H1 (cell line): ENCODE data around the gene SLC15A2. TPM values are rescaled to one million over a fixed set of nuclear protein-coding genes. Genes with fewer than 3 reads are reported as not detected.

Experiments
- CTCF ChIA-PET: fragments of 300-600 bp; sonication (Branson Sonifier 250); formaldehyde crosslinking; loops from one replicate; lab custom pipeline; 2021; ENCODE audit not compliant: partially characterized antibody; lab: Charles Lee
- POLR2A ChIA-PET: fragments of 300-600 bp; sonication (Branson Sonifier 250); formaldehyde crosslinking; loops from one replicate; lab custom pipeline; 2021; ENCODE audit warnings: inconsistent platforms; ENCODE audit not compliant: partially characterized antibody; lab: Charles Lee
- DNase-seq, 2 experiments: peaks; one replicate each; pipeline versions ENCODE4 v3.0.0 to v3.0.0-alpha.2; 2010 to 2022; ENCODE audit warnings: low spot score in 2 of 2, low read depth in 1 of 2, mixed read lengths in 1 of 2
- FAIRE-seq: peaks from 2 replicates; lab custom pipeline; 2011; peaks lifted over from hg19 to GRCh38; lab: Jason Lieb, UNC
- H2AFZ ChIP-seq: 2 replicates; pipeline ENCODE4 v1.8.1; 2012; ENCODE audit warnings: low read length, inconsistent platforms
- H2AK5ac ChIP-seq: 2 replicates; pipeline ENCODE4 v1.6.1; 2013; ENCODE audit warnings: low read depth, low read length
- H2BK120ac ChIP-seq: replicated peaks from 2 replicates; pipeline ENCODE3; 2013; ENCODE audit warnings: low read depth, low read length, inconsistent platforms
- H2BK12ac ChIP-seq: 2 replicates; pipeline ENCODE4 v1.6.1; 2013; ENCODE audit warnings: low read depth, low read length
- H2BK15ac ChIP-seq: 2 replicates; pipeline ENCODE4 v1.6.1; 2013; ENCODE audit warnings: low read length
- H2BK20ac ChIP-seq: 2 replicates; pipeline ENCODE4 v1.6.1; 2013; ENCODE audit warnings: low read length
- H2BK5ac ChIP-seq: 2 replicates; pipeline ENCODE4 v1.6.1; 2013; ENCODE audit warnings: low read depth, low read length
- H3K14ac ChIP-seq: 2 replicates; pipeline ENCODE4 v1.6.1; 2013; ENCODE audit warnings: inconsistent platforms; ENCODE audit not compliant: insufficient read length
- H3K18ac ChIP-seq: 2 replicates; pipeline ENCODE4 v1.6.1; 2013; ENCODE audit warnings: low read length; ENCODE audit errors: extremely low read depth
- H3K23ac ChIP-seq: 2 replicates; pipeline ENCODE4 v1.6.1; 2013; ENCODE audit warnings: inconsistent platforms; ENCODE audit not compliant: insufficient read length
- H3K23me2 ChIP-seq: 2 replicates; pipeline ENCODE4 v1.6.1; 2013; ENCODE audit warnings: low read depth, low read length
- H3K27ac ChIP-seq: 2 replicates; pipeline ENCODE4 v1.6.1; 2011; ENCODE audit warnings: low read depth, low read length, inconsistent platforms
- H3K27me3 ChIP-seq, 4 experiments: replicated peaks in 1 of 4; 1 replicate in 1 of 4; 2 replicates in 3 of 4; pipeline versions ENCODE4 v1.6.1 to v1.8.1; 2011 to 2013; ENCODE audit warnings: low read length in 3 of 4, mild to moderate bottlenecking in 3 of 4, inconsistent platforms in 2 of 4, mixed read lengths in 2 of 4, moderate library complexity in 1 of 4; ENCODE audit not compliant: control insufficient read depth in 3 of 4, insufficient read depth in 3 of 4; ENCODE audit errors: extremely low read depth in 1 of 4
- H3K36me3 ChIP-seq, 4 experiments: 2 replicates each; pipeline versions ENCODE4 v1.6.1 to v1.8.1; 2011 to 2013; ENCODE audit warnings: mild to moderate bottlenecking in 4 of 4, low read length in 3 of 4, moderate library complexity in 2 of 4, control low read depth in 1 of 4, inconsistent platforms in 1 of 4; ENCODE audit not compliant: insufficient read depth in 4 of 4, control insufficient read depth in 2 of 4
- H3K4ac ChIP-seq: replicated peaks from 2 replicates; pipeline ENCODE3; 2013; ENCODE audit warnings: low read length, low read depth, mixed read lengths, inconsistent platforms; ENCODE audit not compliant: insufficient read length
- H3K4me1 ChIP-seq, 4 experiments: replicated peaks in 1 of 4; 1 replicate in 1 of 4; 2 replicates in 3 of 4; pipeline versions ENCODE4 v1.6.1 to v1.8.1; 2011 to 2013; ENCODE audit warnings: low read length in 3 of 4, inconsistent platforms in 2 of 4, mixed read lengths in 1 of 4; ENCODE audit not compliant: insufficient read depth in 4 of 4, control insufficient read depth in 3 of 4
- H3K4me2 ChIP-seq, 2 experiments: 2 replicates each; pipeline versions ENCODE4 v1.6.1 to v1.8.1; 2011 to 2013; ENCODE audit warnings: low read depth in 2 of 2, low read length in 2 of 2, control low read depth in 1 of 2, inconsistent platforms in 1 of 2, mild to moderate bottlenecking in 1 of 2; ENCODE audit not compliant: insufficient read depth in 1 of 2
- H3K4me3 ChIP-seq, 4 experiments: fragments of 200-600, 300-600 bp in 1 of 4; sonication (generic), shearing (Covaris generic), sonication (Bioruptor Twin) in 1 of 4; 2 replicates each; pipeline versions ENCODE4 v1.5.1 to v1.8.1; 2011 to 2016; ENCODE audit warnings: low read length in 4 of 4, low read depth in 3 of 4, control low read depth in 2 of 4, inconsistent platforms in 2 of 4, mild to moderate bottlenecking in 2 of 4, mixed read lengths in 1 of 4, moderate library complexity in 1 of 4; ENCODE audit not compliant: insufficient read depth in 2 of 4; ENCODE audit errors: extremely low read depth in 1 of 4
- H3K56ac ChIP-seq: replicated peaks from 2 replicates; pipeline ENCODE3; 2013; ENCODE audit warnings: low read depth, mild to moderate bottlenecking, mixed read lengths, low read length, inconsistent platforms; ENCODE audit not compliant: insufficient read length
- H3K79me1 ChIP-seq: 2 replicates; pipeline ENCODE4 v1.6.1; 2013; ENCODE audit warnings: low read depth, low read length, control low read depth
- H3K79me2 ChIP-seq, 2 experiments: 2 replicates each; pipeline versions ENCODE4 v1.6.1 to v1.8.1; 2012 to 2013; ENCODE audit warnings: low read length in 2 of 2, mild to moderate bottlenecking in 2 of 2, inconsistent platforms in 1 of 2; ENCODE audit not compliant: insufficient read depth in 2 of 2, control insufficient read depth in 1 of 2
- H3K9ac ChIP-seq, 4 experiments: replicated peaks in 1 of 4; 1 replicate in 1 of 4; 2 replicates in 3 of 4; pipeline versions ENCODE4 v1.6.1 to v1.8.1; 2011 to 2013; ENCODE audit warnings: low read depth in 3 of 4, low read length in 3 of 4, control low read depth in 2 of 4, mild to moderate bottlenecking in 2 of 4, moderate library complexity in 2 of 4, inconsistent platforms in 1 of 4; ENCODE audit errors: extremely low read depth in 1 of 4
- H3K9me3 ChIP-seq, 2 experiments: 2 replicates each; pipeline versions ENCODE4 v1.6.1 to v1.8.1; 2012 to 2013; ENCODE audit warnings: mild to moderate bottlenecking in 2 of 2, moderate library complexity in 2 of 2, control low read depth in 1 of 2, inconsistent platforms in 1 of 2, low read depth in 1 of 2, low read length in 1 of 2, mixed read lengths in 1 of 2; ENCODE audit not compliant: insufficient read depth in 2 of 2
- H4K20me1 ChIP-seq, 2 experiments: replicated peaks in 1 of 2; 2 replicates each; pipeline versions ENCODE3 to v1.8.1; 2011 to 2013; ENCODE audit warnings: inconsistent platforms in 2 of 2, low read length in 2 of 2, mild to moderate bottlenecking in 1 of 2; ENCODE audit not compliant: insufficient read depth in 2 of 2, control insufficient read depth in 1 of 2
- H4K5ac ChIP-seq: 2 replicates; pipeline ENCODE4 v1.6.1; 2013; ENCODE audit warnings: low read length, low read depth, mixed read lengths, inconsistent platforms; ENCODE audit not compliant: insufficient read length
- H4K8ac ChIP-seq: 2 replicates; pipeline ENCODE4 v1.8.0; 2013; ENCODE audit warnings: mild to moderate bottlenecking, moderate library complexity, low read length, inconsistent platforms; ENCODE audit not compliant: insufficient read depth; ENCODE audit errors: extremely low read depth
- H4K91ac ChIP-seq: replicated peaks from 2 replicates; pipeline ENCODE3; 2013; ENCODE audit warnings: low read length, mixed read lengths, inconsistent platforms; ENCODE audit not compliant: insufficient read length
- ATF3 ChIP-seq: IDR thresholded peaks from 2 replicates; pipeline ENCODE4 v1.6.1; 2011; ENCODE audit warnings: low read depth, mild to moderate bottlenecking, low read length; ENCODE audit not compliant: insufficient read depth
- BRCA1 ChIP-seq: IDR thresholded peaks from 2 replicates; pipeline ENCODE4 v1.6.1; 2012; ENCODE audit warnings: low read depth, low read length, improper control_type of control experiment
- CBX8 ChIP-seq: fragments of 300-800, 300-1000 bp; sonication (generic); IDR thresholded peaks from 2 replicates; pipeline ENCODE4 v1.7.1; 2016; ENCODE audit warnings: low read depth, low read length, borderline replicate concordance
- CEBPB ChIP-seq: IDR thresholded peaks from 2 replicates; pipeline ENCODE4 v1.6.1; 2012; ENCODE audit warnings: low read depth, low read length
- CHD1 ChIP-seq: IDR thresholded peaks from 2 replicates; pipeline ENCODE4 v1.6.1; 2012; ENCODE audit warnings: low read depth, low read length, improper control_type of control experiment
- CHD2 ChIP-seq: IDR thresholded peaks from 2 replicates; pipeline ENCODE4 v1.6.1; 2012; ENCODE audit warnings: low read length, improper control_type of control experiment
- E2F6 ChIP-seq: IDR thresholded peaks from 2 replicates; pipeline ENCODE4 v1.6.1; 2012; ENCODE audit warnings: inconsistent platforms
- EP300 ChIP-seq, 2 experiments: IDR thresholded peaks; 1 replicate in 1 of 2; 2 replicates in 1 of 2; pipeline ENCODE4 v1.6.1; 2011 to 2012; ENCODE audit warnings: low read depth in 2 of 2, low read length in 2 of 2, mild to moderate bottlenecking in 2 of 2, borderline replicate concordance in 1 of 2, inconsistent platforms in 1 of 2, moderate library complexity in 1 of 2
- EZH2 ChIP-seq: fragments of 200-600 bp; sonication (generic); IDR thresholded peaks from 2 replicates; pipeline ENCODE4 v1.7.1; 2012; ENCODE audit warnings: low read depth, mild to moderate bottlenecking, moderate library complexity, low read length, inconsistent platforms; ENCODE audit not compliant: severe bottlenecking
- JUND ChIP-seq: IDR thresholded peaks from 2 replicates; pipeline ENCODE4 v1.6.1; 2011; ENCODE audit warnings: mild to moderate bottlenecking, improper control_type of control experiment, low read length
- MAX ChIP-seq: IDR thresholded peaks from 2 replicates; pipeline ENCODE4 v1.6.1; 2012; ENCODE audit warnings: inconsistent platforms
- RFX5 ChIP-seq: IDR thresholded peaks from 2 replicates; pipeline ENCODE4 v1.6.1; 2011; ENCODE audit warnings: low read depth, low read length, improper control_type of control experiment, borderline replicate concordance
- SIRT6 ChIP-seq: IDR thresholded peaks from one replicate; pipeline ENCODE4 v1.7.1; 2012; ENCODE audit warnings: low read length, inconsistent platforms
- WGBS, 2 experiments: shearing (Covaris generic) in 1 of 2; methylation state at CpG; one replicate each; pipeline versions ENCODE4 v1.1.6 to v1.1.7; 2013 to 2015; ENCODE audit warnings: low lambda C conversion rate in 2 of 2, mixed read lengths in 2 of 2, inconsistent platforms in 1 of 2, low coverage in 1 of 2, missing lambda C conversion rate in 1 of 2; ENCODE audit not compliant: insufficient replicate concordance in 2 of 2, insufficient coverage in 1 of 2, insufficient read length in 1 of 2; ENCODE audit errors: extremely low coverage in 1 of 2, missing lambda C conversion rate in 1 of 2; 5-methylcytosine and 5-hydroxymethylcytosine counted together
- polyA plus RNA-seq, 7 experiments: library from polyadenylated mRNA; depleted of rRNA in 3 of 7; stranded (reverse) in 5 of 7; unstranded in 2 of 7; fragments of >200 nt in 5 of 7; fragments of 200-250 nt in 2 of 7; gene quantifications; 1 replicate in 5 of 7; 2 replicates in 1 of 7; 4 replicates in 1 of 7; pipeline versions ENCODE4 v1.2.1 to v1.2.3, GENCODE V29; 2011 to 2013; ENCODE audit warnings: missing spikeins in 2 of 7, mixed read lengths in 2 of 7
- total RNA-seq: library from RNA; stranded (reverse); fragmentation: NEBNext Ultra II Directional; extraction: Animal tissue kit (Norgen Biotek cat#: 25700); gene quantifications from 2 replicates; pipeline ENCODE4 v1.2.1, GENCODE V29; 2021

SLC15A2 gene
- total and polyA plus RNA-seq, 2 of the 8 experiments (the other 6 are each of a cell fraction or from before 2014, with no cell fraction given) = 2.0 to 3.6 TPM

- WGBS, 2 experiments = 92% methylated on average over 1 of the region's 1 CpG; no CpG with 5 or more reads in 1 of the 2 experiments
- H3K27me3 ChIP-seq = no peaks in the 10 kb centered on the region
- H3K56ac ChIP-seq = no peak overlapping the region
- no peak overlapping the region for H3K4me3 ChIP-seq
- no peak overlapping the region for H2BK20ac ChIP-seq
- H4K5ac ChIP-seq = no peak overlapping the region
- H3K23ac ChIP-seq = no peak overlapping the region
- peaks cover 0 to 4% (median 0%) of the 10 kb centered on the region in 4 experiments; a peak in 2 of 7 replicates for H3K4me1 ChIP-seq
- peaks cover 9 to 15% of the 10 kb centered on the region in 2 experiments; a peak in 3 of 4 replicates for H3K9me3 ChIP-seq
- DNase-seq = no peak
- H2AFZ ChIP-seq = no peak overlapping the region
- H4K91ac ChIP-seq = no peak overlapping the region
- H4K8ac ChIP-seq = no peak overlapping the region
- no peak for FAIRE-seq
- no peak overlapping the region for H2BK120ac ChIP-seq
- H3K14ac ChIP-seq = no peak overlapping the region
- H3K79me1 ChIP-seq = no peaks in the 10 kb centered on the region
- H3K18ac ChIP-seq = no peak overlapping the region
- H3K23me2 ChIP-seq = no peaks in the 10 kb centered on the region
- H4K20me1 ChIP-seq = no peaks in the 10 kb centered on the region
- H2BK12ac ChIP-seq = no peak overlapping the region
- H3K79me2 ChIP-seq = no peaks in the 10 kb centered on the region
- H2BK5ac ChIP-seq = no peak overlapping the region
- CTCF ChIA-PET = interaction anchor here (0.6 kb wide), 1 partner anchor 245 kb away, joined by 5 read pairs; no protein-coding TSS in a partner anchor
- H3K4ac ChIP-seq = no peak overlapping the region
- no peaks in the 10 kb centered on the region for H3K36me3 ChIP-seq
- H2AK5ac ChIP-seq = no peak overlapping the region
- no peak overlapping the region for H2BK15ac ChIP-seq
- H3K9ac ChIP-seq = no peak overlapping the region
- POLR2A ChIA-PET = interaction anchor here (0.6 kb wide), 1 partner anchor 15 kb away, joined by 3 read pairs; no protein-coding TSS in a partner anchor
- H3K27ac ChIP-seq = no peak overlapping the region
- no peak overlapping the region for H3K4me2 ChIP-seq
- TF ChIP-seq ATF3 (no peak), CEBPB (no peak), BRCA1 (no peak), EZH2 (no peak), CHD2 (no peak), CBX8 (no peak), SIRT6 (no peak), MAX (no peak), RFX5 (no peak), JUND (no peak), EP300 (IDR thresholded peaks at IDR 0.05; ENCODE audit: borderline replicate concordance in 1 of 2, low read depth in 2 of 2, low read length in 2 of 2) (no peak), CHD1 (no peak), E2F6 (no peak)
These were observed 82.5 kb downstream of the SLC15A2 start for GRCh38 chr3:121976727-121977126.
